ENCODE data around the gene TIMP2. TPM values are rescaled to one million over a fixed set of nuclear protein-coding genes. Genes with fewer than 3 reads are reported as not detected.

TIMP2 gene
- total RNA-seq, 2 donors from 2014 or later: 99.1 to 158 TPM

DNA sequence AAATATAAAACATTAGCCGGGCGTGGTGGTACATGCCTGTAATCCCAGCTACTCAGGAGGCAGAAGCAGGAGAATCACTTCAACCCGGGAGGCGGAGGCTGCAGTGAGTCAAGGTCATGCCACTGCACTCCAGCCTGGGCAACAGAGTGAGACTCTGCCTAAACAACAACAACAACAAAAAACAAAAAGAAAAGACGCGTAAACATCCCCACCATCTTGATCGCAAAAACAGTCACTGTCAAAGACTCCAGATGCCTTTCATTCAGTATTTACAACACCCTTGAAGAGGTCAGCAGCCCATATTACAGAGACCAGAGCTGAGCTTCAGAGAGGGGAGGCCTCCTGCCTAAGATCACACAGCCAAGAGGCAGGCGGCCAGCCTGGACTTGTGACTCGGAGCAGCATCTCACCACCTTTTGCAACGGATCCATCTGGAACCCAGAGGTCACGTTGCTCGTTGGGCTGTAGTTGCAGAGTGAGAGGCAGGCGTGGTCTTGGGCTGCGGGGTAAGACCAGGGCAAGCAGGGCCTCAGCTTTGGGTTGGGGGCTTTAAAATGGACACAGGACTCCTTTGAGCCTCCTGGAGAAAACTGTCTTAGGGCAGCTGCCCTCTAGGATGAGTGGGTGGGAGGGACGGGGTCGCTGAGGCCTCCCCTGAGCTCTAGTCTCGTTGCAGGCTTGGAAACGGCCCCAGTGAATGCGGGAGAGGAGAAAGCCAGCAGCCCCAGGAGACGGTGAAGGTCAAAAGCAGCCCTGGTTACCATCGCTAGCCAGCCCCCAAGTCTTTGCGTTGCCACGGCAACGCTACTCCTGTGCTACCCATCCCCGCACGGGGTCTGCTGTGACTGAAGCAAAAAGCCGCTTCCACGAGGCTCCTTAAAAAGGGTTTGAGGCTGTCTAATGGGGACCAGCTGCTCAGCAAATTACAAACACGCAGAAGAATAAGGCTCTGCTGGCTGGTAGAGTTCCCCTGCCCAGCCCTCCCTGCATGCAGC, 28.5 kb upstream of the TIMP2 start:
- no peaks in the 10 kb centered on the region for H3K27me3 ChIP-seq
- peaks cover 0 to 10% of the 10 kb centered on the region in 2 donors for H3K4me1 ChIP-seq
- TF ChIP-seq CTCF (IDR thresholded peaks at IDR 0.05): no peak
- no peaks in the 10 kb centered on the region for H3K36me3 ChIP-seq
- H3K9me3 ChIP-seq: peaks cover 0 to 17% of the 10 kb centered on the region in 2 donors
- no peak overlapping the region for H3K27ac ChIP-seq
- no peak for DNase-seq (ENCODE audit: low spot score)
- H3K4me3 ChIP-seq: no peak overlapping the region

GRCh38 chr17:78952706-78953105, 27.5 kb upstream of the TIMP2 start:
- Histone ChIP-seq H3K36me3 (no peaks in the 10 kb centered on the region), H3K4me1 (peaks cover 0 to 10% of the 10 kb centered on the region in 2 donors), H3K27me3 (no peaks in the 10 kb centered on the region), H3K27ac (no peak overlapping the region), H3K4me3 (no peak overlapping the region), H3K9me3 (peaks cover 0 to 17% of the 10 kb centered on the region in 2 donors)
- TF ChIP-seq CTCF (IDR thresholded peaks at IDR 0.05): no peak
- no peak for DNase-seq (ENCODE audit: low spot score)

GRCh38 chr17:78951967-78952551, 26.9 kb upstream of the TIMP2 start:
- Histone ChIP-seq H3K4me1 (peaks cover 0 to 10% of the 10 kb centered on the region in 2 donors), H3K4me3 (no peak overlapping the region), H3K27me3 (no peaks in the 10 kb centered on the region), H3K36me3 (no peaks in the 10 kb centered on the region), H3K27ac (no peak overlapping the region), H3K9me3 (peaks cover 0 to 17% of the 10 kb centered on the region in 2 donors)
- DNase-seq (ENCODE audit: low spot score): no peak
- no peak for TF ChIP-seq CTCF (IDR thresholded peaks at IDR 0.05)

GRCh38 chr17:78950870-78951269, 25.7 kb upstream of the TIMP2 start:
- no peak overlapping the region for H3K4me3 ChIP-seq
- H3K27ac ChIP-seq: no peak overlapping the region
- no peaks in the 10 kb centered on the region for H3K36me3 ChIP-seq
- no peaks in the 10 kb centered on the region for H3K27me3 ChIP-seq
- peaks cover 0 to 17% of the 10 kb centered on the region in 2 donors for H3K9me3 ChIP-seq
- H3K4me1 ChIP-seq: peaks cover 0 to 10% of the 10 kb centered on the region in 2 donors
- no peak for DNase-seq (ENCODE audit: low spot score)
- TF ChIP-seq CTCF (IDR thresholded peaks at IDR 0.05): no peak

- TF ChIP-seq CTCF (IDR thresholded peaks at IDR 0.05): no peak
- H3K9me3 ChIP-seq: peaks cover 0 to 17% of the 10 kb centered on the region in 2 donors
- no peak overlapping the region for H3K4me3 ChIP-seq
- H3K4me1 ChIP-seq: peaks cover 0 to 10% of the 10 kb centered on the region in 2 donors
- no peak for DNase-seq (ENCODE audit: low spot score)
- no peak overlapping the region for H3K27ac ChIP-seq
- no peaks in the 10 kb centered on the region for H3K36me3 ChIP-seq
- no peaks in the 10 kb centered on the region for H3K27me3 ChIP-seq
Observed at GRCh38 chr17:78947235-78948149, 22.3 kb upstream of the TIMP2 start.

Measured in right atrium auricular region (tissue), 2 donors.